Glutamatergic neuron (in vitro differentiated cells): Measurements from ENCODE around the gene PAK4. TPM values are rescaled to one million over a fixed set of nuclear protein-coding genes. Genes with fewer than 3 reads are reported as not detected.
A peak's percentile ranks its signal among the peaks of the same experiment; 100 is the strongest.
"Not testable (repeated sequence)": the region's sequence is repeated elsewhere in the genome, so short reads cannot be mapped to it uniquely, and the experiment has no call there.

ENCODE experiments used
- DNase-seq: peaks from one replicate; pipeline ENCODE4 v3.0.0; 2022
- H3K27ac Mint-ChIP-seq: one replicate; pipeline ENCODE4 v1.8.0; 2020; ENCODE audit warnings: mild to moderate bottlenecking, mixed read lengths, inconsistent platforms; ENCODE audit not compliant: unreplicated experiment
- H3K27me3 Mint-ChIP-seq: one replicate; pipeline ENCODE4 v1.8.0; 2020; ENCODE audit warnings: mild to moderate bottlenecking, moderate library complexity, mixed read lengths, inconsistent platforms; ENCODE audit not compliant: unreplicated experiment
- H3K36me3 Mint-ChIP-seq: one replicate; pipeline ENCODE4 v1.8.0; 2020; ENCODE audit warnings: mild to moderate bottlenecking, mixed read lengths, inconsistent platforms; ENCODE audit not compliant: unreplicated experiment
- H3K4me1 Mint-ChIP-seq: one replicate; pipeline ENCODE4 v1.8.0; 2020; ENCODE audit warnings: mild to moderate bottlenecking, low read depth, mixed read lengths, inconsistent platforms; ENCODE audit not compliant: unreplicated experiment
- H3K4me3 Mint-ChIP-seq: one replicate; pipeline ENCODE4 v1.8.0; 2020; ENCODE audit warnings: mild to moderate bottlenecking, mixed read lengths, inconsistent platforms; ENCODE audit not compliant: unreplicated experiment
- H3K9me3 Mint-ChIP-seq: one replicate; pipeline ENCODE4 v1.8.0; 2020; ENCODE audit warnings: mild to moderate bottlenecking, moderate library complexity, mixed read lengths, inconsistent platforms; ENCODE audit not compliant: unreplicated experiment
- CTCF ChIP-seq: fragments of 200-600 bp; sonication (generic); IDR thresholded peaks from one replicate; pipeline ENCODE4 v1.5.0; 2021; ENCODE audit not compliant: partially characterized antibody, unreplicated experiment
- total RNA-seq: library from RNA; stranded (reverse); fragmentation: NEBNext Ultra II Directional; extraction: Animal tissue kit (Norgen Biotek cat#: 25700); gene quantifications from one replicate; pipeline ENCODE4 v1.2.1, GENCODE V29; 2021; ENCODE audit not compliant: unreplicated experiment

Gene PAK4
- total RNA-seq, 1 donor from 2014 or later = 52.5 TPM

GRCh38 chr19:39217094-39217493 lies 91.5 kb downstream of the PAK4 start:
- no peak for DNase-seq
- Mint-ChIP-seq H3K36me3 (peaks cover 6% of the 10 kb centered on the region), H3K27ac (no peak overlapping the region), H3K4me1 (no peaks in the 10 kb centered on the region), H3K27me3 (peaks cover 12% of the 10 kb centered on the region), H3K9me3 (peaks cover 2% of the 10 kb centered on the region), H3K4me3 (no peak overlapping the region)
- no peak for TF ChIP-seq CTCF

- Mint-ChIP-seq H3K4me3 (no peak overlapping the region), H3K4me1 (no peaks in the 10 kb centered on the region), H3K27ac (no peak overlapping the region), H3K9me3 (peaks cover 4% of the 10 kb centered on the region), H3K27me3 (peaks cover 13% of the 10 kb centered on the region), H3K36me3 (peaks cover 6% of the 10 kb centered on the region)
- no peak for DNase-seq
- TF ChIP-seq CTCF = no peak
These were observed 92.8 kb downstream of the PAK4 start for GRCh38 chr19:39218230-39219007.

- not testable (repeated sequence) for H3K4me3 Mint-ChIP-seq, H3K36me3 Mint-ChIP-seq, H3K4me1 Mint-ChIP-seq, DNase-seq, H3K9me3 Mint-ChIP-seq, H3K27ac Mint-ChIP-seq
- peaks cover 13% of the 10 kb centered on the region for H3K27me3 Mint-ChIP-seq
These were observed 93.5 kb downstream of the PAK4 start for GRCh38 chr19:39219108-39219507.

GRCh38 chr19:39223703-39224279 lies 98.2 kb downstream of the PAK4 start:
- no peak overlapping the region for H3K27ac Mint-ChIP-seq
- H3K4me1 Mint-ChIP-seq = no peaks in the 10 kb centered on the region
- no peak for TF ChIP-seq CTCF
- H3K9me3 Mint-ChIP-seq = peaks cover 4% of the 10 kb centered on the region
- no peaks in the 10 kb centered on the region for H3K36me3 Mint-ChIP-seq
- peaks cover 16% of the 10 kb centered on the region for H3K27me3 Mint-ChIP-seq
- no peak for DNase-seq
- H3K4me3 Mint-ChIP-seq = no peak overlapping the region

GRCh38 chr19:39224910-39225309 lies 99.3 kb downstream of the PAK4 start:
- TF ChIP-seq CTCF = no peak
- Mint-ChIP-seq H3K36me3 (no peaks in the 10 kb centered on the region), H3K27ac (no peak overlapping the region), H3K4me1 (no peaks in the 10 kb centered on the region), H3K4me3 (peak overlapping the region; percentile 2), H3K27me3 (peaks cover 13% of the 10 kb centered on the region), H3K9me3 (peaks cover 4% of the 10 kb centered on the region)
- DNase-seq = no peak

Other genes starting within 250 kb of the PAK4 start
- gene RINL, start 247.5 kb upstream of the PAK4 start, total RNA-seq = 2.7 TPM
- 91.3 TPM for gene SIRT2, start 226.2 kb upstream of the PAK4 start, total RNA-seq
- gene NFKBIB, start 225.8 kb upstream of the PAK4 start, total RNA-seq = 12.8 TPM
- 51.1 TPM for gene CCER2, start 213.6 kb upstream of the PAK4 start, total RNA-seq
- 49.2 TPM for gene SARS2, start 195.0 kb upstream of the PAK4 start, total RNA-seq
- gene MRPS12, start 194.8 kb upstream of the PAK4 start, total RNA-seq = 30.4 TPM
- gene FBXO17, start 150.0 kb upstream of the PAK4 start, total RNA-seq = 5.5 TPM
- gene FBXO27, start 93.2 kb upstream of the PAK4 start, total RNA-seq = 2.2 TPM
- not detected for gene ACP7, start 41.4 kb upstream of the PAK4 start, total RNA-seq
- gene NCCRP1, start 71.2 kb downstream of the PAK4 start, total RNA-seq = 0.61 TPM
- not detected for gene SYCN, start 78.5 kb downstream of the PAK4 start, total RNA-seq
- gene IFNL3, start 119.2 kb downstream of the PAK4 start, total RNA-seq = not detected
- not detected for gene IFNL4, start 123.1 kb downstream of the PAK4 start, total RNA-seq
- not detected for gene IFNL2, start 142.6 kb downstream of the PAK4 start, total RNA-seq
- not detected for gene IFNL1, start 170.6 kb downstream of the PAK4 start, total RNA-seq
- 56.3 TPM for gene LRFN1, start 195.1 kb downstream of the PAK4 start, total RNA-seq
- 1.2 TPM for gene GMFG, start 210.3 kb downstream of the PAK4 start, total RNA-seq
- gene SAMD4B, start 216.6 kb downstream of the PAK4 start, total RNA-seq = 119 TPM